HepG2 (cell line): ENCODE data around the gene U2AF2. TPM values are rescaled to one million over a fixed set of nuclear protein-coding genes. Genes with fewer than 3 reads are reported as not detected.
A peak's percentile ranks its signal among the peaks of the same experiment; 100 is the strongest.

Experiments used
- BCL6 ChIP-seq: IDR thresholded peaks from 2 replicates; pipeline ENCODE4 v1.6.1; 2016; ENCODE audit warnings: missing genetic modification reagents, missing compliant biosample characterization
- CENPX ChIP-seq: sonication (generic); formaldehyde crosslinking; IDR thresholded peaks from 2 replicates; pipeline ENCODE4 v1.9.0; 2021; ENCODE audit warnings: mild to moderate bottlenecking, missing genetic modification reagents, moderate library complexity
- DNMT1 ChIP-seq: sonication (generic); formaldehyde crosslinking; IDR thresholded peaks from 2 replicates; pipeline ENCODE4 v1.5.1; 2020; ENCODE audit warnings: mild to moderate bottlenecking, missing genetic modification reagents
- E2F2 ChIP-seq: sonication (generic); formaldehyde crosslinking; IDR thresholded peaks from 2 replicates; pipeline ENCODE4 v1.4.0; 2020; ENCODE audit warnings: missing genetic modification reagents, borderline replicate concordance
- EEA1 ChIP-seq: sonication (generic); formaldehyde crosslinking; IDR thresholded peaks from 2 replicates; pipeline ENCODE4 v1.5.1; 2020; ENCODE audit warnings: mild to moderate bottlenecking, missing genetic modification reagents, borderline replicate concordance
- HDAC6 ChIP-seq: fragments of 200-600 bp; sonication (generic); IDR thresholded peaks from 2 replicates; pipeline ENCODE4 v1.7.0; 2017; ENCODE audit warnings: mild to moderate bottlenecking, antibody characterized with exemption, low read length, low read depth
- HOXA7 ChIP-seq: sonication (generic); formaldehyde crosslinking; IDR thresholded peaks from 2 replicates; pipeline ENCODE4 v1.8.1; 2022; ENCODE audit warnings: mild to moderate bottlenecking, missing genetic modification reagents, moderate library complexity
- MIXL1 ChIP-seq: IDR thresholded peaks from 2 replicates; pipeline ENCODE4 v1.6.1; 2016
- MTERF4 ChIP-seq: sonication (generic); formaldehyde crosslinking; IDR thresholded peaks from 2 replicates; pipeline ENCODE4 v1.8.0; 2023; ENCODE audit warnings: mild to moderate bottlenecking, missing genetic modification reagents
- MYPOP ChIP-seq: sonication (generic); formaldehyde crosslinking; IDR thresholded peaks from 2 replicates; pipeline ENCODE4 v1.8.1; 2023; ENCODE audit warnings: mild to moderate bottlenecking, moderate library complexity, missing genetic modification reagents
- POLR2A ChIP-seq, 2 experiments: IDR thresholded peaks; 2 replicates each; pipeline ENCODE4 v1.6.1; 2011; ENCODE audit warnings: low read depth in 2 of 2, low read length in 2 of 2, mild to moderate bottlenecking in 1 of 2, moderate library complexity in 1 of 2; ENCODE audit not compliant: insufficient read depth in 1 of 2
- RNF2 ChIP-seq: fragments of 450-650 bp; conservative IDR thresholded peaks from 2 replicates; pipeline ENCODE4 v1.6.1; 2016; ENCODE audit warnings: low read depth
- SNAPC4 ChIP-seq: sonication (generic); formaldehyde crosslinking; IDR thresholded peaks from 2 replicates; pipeline ENCODE4 v1.4.0; 2020; ENCODE audit warnings: mild to moderate bottlenecking, missing genetic modification reagents
- SP4 ChIP-seq: sonication (generic); formaldehyde crosslinking; IDR thresholded peaks from 2 replicates; pipeline ENCODE4 v1.8.1; 2023; ENCODE audit warnings: mild to moderate bottlenecking, missing genetic modification reagents
- ZFP36L2 ChIP-seq: sonication (generic); formaldehyde crosslinking; IDR thresholded peaks from 2 replicates; pipeline ENCODE4 v1.4.0; 2020; ENCODE audit warnings: missing genetic modification reagents
- ZNF138 ChIP-seq: sonication (generic); formaldehyde crosslinking; IDR thresholded peaks from 2 replicates; pipeline ENCODE4 v1.5.0; 2020; ENCODE audit warnings: mild to moderate bottlenecking, low read depth, missing genetic modification reagents
- ZNF468 ChIP-seq: sonication (generic); formaldehyde crosslinking; IDR thresholded peaks from 2 replicates; pipeline ENCODE4 v1.8.0; 2022; ENCODE audit warnings: mild to moderate bottlenecking, moderate library complexity, missing genetic modification reagents
- polyA plus RNA-seq, 8 experiments: library from polyadenylated mRNA; depleted of rRNA in 3 of 8; stranded (reverse) in 7 of 8; unstranded in 1 of 8; fragments of >200 nt; fragmentation: Illumina TruSeq in 4 of 8; extraction: Trizol in 4 of 8; gene quantifications; 2 replicates each; pipeline versions ENCODE4 v1.2.1 to v1.2.3, GENCODE V29; 2011 to 2016; ENCODE audit warnings: low read depth in 4 of 8, missing spikeins in 1 of 8, mixed read lengths in 1 of 8; ENCODE audit not compliant: insufficient read depth in 1 of 8
- total RNA-seq, 5 experiments: library from RNA; depleted of rRNA; stranded (reverse); fragments of >200 nt; fragmentation: Illumina TruSeq; extraction: Trizol; gene quantifications; 2 replicates each; pipeline ENCODE4 v1.2.3, GENCODE V29; 2016; ENCODE audit warnings: low read depth in 1 of 5
- TF ChIP-seq, protein P1 (sequence below): sonication (generic); formaldehyde crosslinking; IDR thresholded peaks from 2 replicates; pipeline ENCODE4 v1.9.0; 2021; ENCODE audit warnings: missing genetic modification reagents, mild to moderate bottlenecking, borderline replicate concordance
- TF ChIP-seq, protein P2 (sequence below): sonication (generic); formaldehyde crosslinking; IDR thresholded peaks from 2 replicates; pipeline ENCODE4 v1.4.0; 2020; ENCODE audit warnings: mild to moderate bottlenecking, missing genetic modification reagents

U2AF2 gene
- total and polyA plus RNA-seq, 2 of the 13 experiments (the other 11 are each of a cell fraction or from before 2014, with no cell fraction given) = 84.3 to 124 TPM

DNA sequence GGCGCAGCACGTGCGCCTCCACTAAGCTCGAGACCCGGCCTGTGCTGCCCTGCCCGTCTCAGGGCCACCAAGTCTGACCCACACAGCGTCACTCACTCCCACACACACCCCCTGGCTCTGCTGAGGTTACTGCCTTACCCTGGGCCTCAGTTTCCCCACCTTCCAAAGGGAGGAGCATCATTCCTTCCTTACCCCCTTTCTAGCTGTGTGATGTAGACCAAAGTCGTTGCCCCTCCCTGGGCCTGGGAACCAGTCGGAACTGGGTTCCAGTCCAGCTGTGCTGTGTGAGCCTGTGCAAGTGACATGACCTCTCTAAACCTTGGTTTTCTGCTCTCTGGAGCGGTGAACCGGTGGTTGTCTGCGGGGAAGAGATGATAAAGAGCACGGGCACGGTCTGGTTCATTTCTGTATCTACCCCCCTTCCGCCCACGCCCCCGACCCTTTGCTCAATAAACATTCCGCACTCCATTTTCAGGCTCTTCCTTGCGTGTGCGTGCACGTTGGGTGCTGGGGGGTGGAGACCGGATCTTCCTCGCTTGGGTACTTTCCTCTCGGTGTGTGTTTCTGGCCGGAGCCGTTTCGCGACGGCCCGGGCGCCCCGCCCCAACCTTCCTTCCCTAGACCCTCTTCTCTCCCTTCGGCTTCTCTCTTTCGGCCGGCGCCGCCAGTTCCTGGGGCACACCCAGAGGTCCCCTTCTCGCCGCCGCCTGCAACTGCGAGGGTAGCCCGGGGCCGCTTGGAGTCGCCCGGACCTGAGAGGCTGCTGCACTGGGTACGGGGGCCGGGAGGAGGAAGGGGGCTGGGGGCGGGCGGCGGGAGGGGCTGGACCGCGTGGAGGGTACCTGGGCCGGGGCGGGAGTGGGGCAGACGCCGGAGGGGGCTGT is 11.6 kb upstream of the U2AF2 start, which contains the start of gene ZNF581 (continued):
- TF ChIP-seq SNAPC4 (CRISPR knock-in tag) = 0 out of 2 replicates have a peak, but pooled peaks have one; percentile 19
- TF ChIP-seq POLR2A (IDR thresholded peaks at IDR 0.05; ENCODE audit: insufficient read depth in 1 of 2, low read depth in 2 of 2, low read length in 2 of 2) = peak in 1 of 2 experiments; percentile 59; a peak in 2 of 4 replicates
- peak; percentile 54; the same call in 1 of the 2 replicates for TF ChIP-seq SP4 (CRISPR knock-in tag)
- TF ChIP-seq CENPX (CRISPR knock-in tag) = no peak
- 0 out of 2 replicates have a peak, but pooled peaks have one; percentile 64 for TF ChIP-seq MYPOP (CRISPR knock-in tag)
- TF ChIP-seq MTERF4 (CRISPR knock-in tag) = 0 out of 2 replicates have a peak, but pooled peaks have one; percentile 45
- no peak for TF ChIP-seq ZFP36L2 (CRISPR knock-in tag)
- no peak for TF ChIP-seq HOXA7 (CRISPR knock-in tag)
- no peak for TF ChIP-seq DNMT1 (CRISPR knock-in tag)
- no peak for TF ChIP-seq ZNF138 (CRISPR knock-in tag)
- TF ChIP-seq MIXL1 = 0 out of 2 replicates have a peak, but pooled peaks have one; percentile 36
- no peak for TF ChIP-seq RNF2
- TF ChIP-seq, protein P1, sequence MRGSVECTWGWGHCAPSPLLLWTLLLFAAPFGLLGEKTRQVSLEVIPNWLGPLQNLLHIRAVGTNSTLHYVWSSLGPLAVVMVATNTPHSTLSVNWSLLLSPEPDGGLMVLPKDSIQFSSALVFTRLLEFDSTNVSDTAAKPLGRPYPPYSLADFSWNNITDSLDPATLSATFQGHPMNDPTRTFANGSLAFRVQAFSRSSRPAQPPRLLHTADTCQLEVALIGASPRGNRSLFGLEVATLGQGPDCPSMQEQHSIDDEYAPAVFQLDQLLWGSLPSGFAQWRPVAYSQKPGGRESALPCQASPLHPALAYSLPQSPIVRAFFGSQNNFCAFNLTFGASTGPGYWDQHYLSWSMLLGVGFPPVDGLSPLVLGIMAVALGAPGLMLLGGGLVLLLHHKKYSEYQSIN (CRISPR knock-in tag) = no peak
- TF ChIP-seq, protein P2, sequence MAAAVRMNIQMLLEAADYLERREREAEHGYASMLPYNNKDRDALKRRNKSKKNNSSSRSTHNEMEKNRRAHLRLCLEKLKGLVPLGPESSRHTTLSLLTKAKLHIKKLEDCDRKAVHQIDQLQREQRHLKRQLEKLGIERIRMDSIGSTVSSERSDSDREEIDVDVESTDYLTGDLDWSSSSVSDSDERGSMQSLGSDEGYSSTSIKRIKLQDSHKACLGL (CRISPR knock-in tag) = no peak; the same call in 1 of the 2 replicates
- no peak for TF ChIP-seq ZNF468 (CRISPR knock-in tag)
- no peak for TF ChIP-seq HDAC6
- TF ChIP-seq BCL6 = no peak; the same call in 1 of the 2 replicates
- no peak for TF ChIP-seq EEA1 (CRISPR knock-in tag)
- no peak for TF ChIP-seq E2F2 (CRISPR knock-in tag)
